Endothelial cell of umbilical vein (primary cell): ENCODE measurements around the gene MFSD6. TPM values are rescaled to one million over a fixed set of nuclear protein-coding genes. Genes with fewer than 3 reads are reported as not detected.

Source experiments
- BruUV-seq: library from RNA; stranded (reverse); fragments of 400-500 nt; replicated peaks from 2 replicates; lab custom pipeline; 2021; lab: Mats Ljungman, UMichigan
- CTCF ChIA-PET: fragments of 300-600, 350-600 bp; sonication (Branson Sonifier 250); formaldehyde crosslinking; loops from one replicate; lab custom pipeline; 2021; ENCODE audit warnings: antibody characterized with exemption, inconsistent platforms; lab: Charles Lee
- POLR2A ChIA-PET: fragments of 300-600, 350-600 bp; sonication (Branson Sonifier 250); formaldehyde crosslinking; loops from one replicate; lab custom pipeline; 2021; ENCODE audit warnings: antibody characterized with exemption, inconsistent platforms; lab: Charles Lee
- DNase-seq: peaks from one replicate; pipeline ENCODE4 v3.0.0-alpha.2; 2011; ENCODE audit warnings: low read depth, low spot score
- FAIRE-seq: peaks from 2 replicates; lab custom pipeline; 2011; peaks lifted over from hg19 to GRCh38; lab: Jason Lieb, UNC
- H2AFZ ChIP-seq: 2 replicates; pipeline ENCODE4 v1.6.0; 2012; ENCODE audit warnings: low read depth, low read length, control low read depth, inconsistent platforms
- H3K27ac ChIP-seq: 2 replicates; pipeline ENCODE4 v1.5.1; 2011; ENCODE audit warnings: low read depth, mild to moderate bottlenecking, control low read depth, low read length, moderate library complexity; ENCODE audit not compliant: insufficient read depth
- H3K27me3 ChIP-seq, 2 experiments: 2 replicates each; pipeline versions ENCODE4 v1.6.0 to v1.6.1; 2011; ENCODE audit warnings: low read length in 2 of 2, mixed read lengths in 1 of 2; ENCODE audit not compliant: control insufficient read depth in 2 of 2, insufficient read depth in 2 of 2
- H3K36me3 ChIP-seq, 2 experiments: 2 replicates in 1 of 2; 3 replicates in 1 of 2; pipeline ENCODE4 v1.5.1; 2011; ENCODE audit warnings: low read length in 2 of 2, mild to moderate bottlenecking in 1 of 2, moderate library complexity in 1 of 2; ENCODE audit not compliant: control insufficient read depth in 2 of 2, insufficient read depth in 2 of 2; ENCODE audit errors: extremely low read depth in 1 of 2
- H3K4me1 ChIP-seq: 3 replicates; pipeline ENCODE4 v1.5.1; 2011; ENCODE audit warnings: mild to moderate bottlenecking, low read length; ENCODE audit not compliant: control insufficient read depth, insufficient read depth; ENCODE audit errors: extremely low read depth
- H3K4me2 ChIP-seq: 2 replicates; pipeline ENCODE4 v1.6.1; 2011; ENCODE audit warnings: low read length, control low read depth, mixed read lengths; ENCODE audit not compliant: insufficient read depth
- H3K4me3 ChIP-seq, 3 experiments: fragments of 200-600 bp in 1 of 3; sonication (generic), shearing (Covaris generic) in 1 of 3; replicated peaks in 1 of 3; 2 replicates each; pipeline ENCODE4 v1.5.1; 2011 to 2016; ENCODE audit warnings: control low read depth in 3 of 3, low read length in 3 of 3, mild to moderate bottlenecking in 2 of 3, inconsistent platforms in 1 of 3, low read depth in 1 of 3, moderate library complexity in 1 of 3; ENCODE audit not compliant: insufficient read depth in 1 of 3
- H3K79me2 ChIP-seq: 2 replicates; pipeline ENCODE4 v1.6.0; 2012; ENCODE audit warnings: low read length, inconsistent platforms; ENCODE audit not compliant: control insufficient read depth, insufficient read depth
- H3K9ac ChIP-seq: replicated peaks from 2 replicates; pipeline ENCODE3; 2011; ENCODE audit warnings: low read length, control low read depth; ENCODE audit not compliant: insufficient read depth; ENCODE audit errors: extremely low read depth
- H3K9me1 ChIP-seq: replicated peaks from 3 replicates; pipeline ENCODE4 v1.6.0; 2011; ENCODE audit warnings: mild to moderate bottlenecking, low read length; ENCODE audit not compliant: control insufficient read depth, insufficient read depth; ENCODE audit errors: extremely low read depth
- H3K9me3 ChIP-seq: replicated peaks from 2 replicates; pipeline ENCODE4 v1.5.1; 2012; ENCODE audit warnings: low read length, inconsistent platforms; ENCODE audit not compliant: control insufficient read depth, insufficient read depth
- H4K20me1 ChIP-seq: replicated peaks from 2 replicates; pipeline ENCODE3; 2011; ENCODE audit warnings: mild to moderate bottlenecking, low read length; ENCODE audit not compliant: control insufficient read depth, insufficient read depth; ENCODE audit errors: extremely low read depth
- EZH2 ChIP-seq: IDR thresholded peaks from 2 replicates; pipeline ENCODE4 v1.6.1; 2012; ENCODE audit warnings: borderline replicate concordance, low read depth, mild to moderate bottlenecking, moderate library complexity, low read length, inconsistent platforms; ENCODE audit not compliant: severe bottlenecking
- FOS ChIP-seq: IDR thresholded peaks from 2 replicates; pipeline ENCODE4 v1.6.1; 2011; ENCODE audit warnings: mild to moderate bottlenecking, low read length, moderate library complexity, borderline replicate concordance; ENCODE audit not compliant: insufficient read depth
- GATA2 ChIP-seq: IDR thresholded peaks from 2 replicates; pipeline ENCODE4 v1.7.0; 2011; ENCODE audit warnings: low read depth, mild to moderate bottlenecking, moderate library complexity, mixed read lengths, low read length; ENCODE audit not compliant: insufficient read length, insufficient read depth
- JUN ChIP-seq: IDR thresholded peaks from 2 replicates; pipeline ENCODE4 v1.6.1; 2011; ENCODE audit warnings: borderline replicate concordance, low read depth; ENCODE audit not compliant: insufficient read length, insufficient read depth
- MYC ChIP-seq: IDR thresholded peaks from one replicate; pipeline ENCODE4 v1.6.1; 2011; ENCODE audit warnings: mild to moderate bottlenecking, low read depth, low read length
- POLR2A ChIP-seq: IDR thresholded peaks from 2 replicates; pipeline ENCODE4 v1.6.1; 2012; ENCODE audit warnings: low read depth, mild to moderate bottlenecking, control low read depth, low read length
- POLR2AphosphoS5 ChIP-seq: IDR thresholded peaks from 2 replicates; pipeline ENCODE4 v1.6.1; 2012; ENCODE audit warnings: low read depth, mild to moderate bottlenecking, control low read depth, low read length, moderate library complexity; ENCODE audit not compliant: insufficient read depth
- dilution Hi-C: fragments of 300-500 bp; cut with MboI; formaldehyde crosslinking; loops from one replicate; pipeline ENCODE4 v1.15.0; 2019; ENCODE audit warnings: low sequenced_read_pairs; ENCODE audit not compliant: extremely low pct_ligation_motif_present
- intact Hi-C: fragments of 100-400 bp; cut with micrococcal nuclease; formaldehyde crosslinking; loops from one replicate; pipeline ENCODE4 v1.10.0; 2022
- polyA plus RNA-seq, 4 experiments: library from polyadenylated mRNA; depleted of rRNA in 3 of 4; stranded (reverse) in 3 of 4; unstranded in 1 of 4; fragments of >200 nt; gene quantifications; 2 replicates each; pipeline versions ENCODE4 v1.2.1 to v1.2.3, GENCODE V29; 2011 to 2012; ENCODE audit warnings: missing spikeins in 1 of 4
- total RNA-seq: library from RNA; stranded (reverse); gene quantifications from 2 replicates; pipeline ENCODE4 v1.2.3, GENCODE V29; 2021
- TF ChIP-seq, protein P1 (sequence below), 2 donors: IDR thresholded peaks; 1 replicate in 1 of 2; 2 replicates in 1 of 2; pipeline ENCODE4 v1.5.1; 2011; ENCODE audit warnings: low read length in 2 of 2, mild to moderate bottlenecking in 2 of 2, moderate library complexity in 2 of 2, control low read depth in 1 of 2, inconsistent platforms in 1 of 2, low read depth in 1 of 2; ENCODE audit not compliant: insufficient read depth in 1 of 2; ENCODE audit errors: extremely low read depth in 1 of 2
- TF ChIP-seq, protein P2 (sequence below): IDR thresholded peaks from 2 replicates; pipeline ENCODE4 v1.6.1; 2011; ENCODE audit not compliant: insufficient read depth, insufficient read length

MFSD6 gene
- total and polyA plus RNA-seq, 2 donors (not counting 3 experiments of a cell fraction or from before 2014, with no cell fraction given) = 4.3 to 4.5 TPM

DNA sequence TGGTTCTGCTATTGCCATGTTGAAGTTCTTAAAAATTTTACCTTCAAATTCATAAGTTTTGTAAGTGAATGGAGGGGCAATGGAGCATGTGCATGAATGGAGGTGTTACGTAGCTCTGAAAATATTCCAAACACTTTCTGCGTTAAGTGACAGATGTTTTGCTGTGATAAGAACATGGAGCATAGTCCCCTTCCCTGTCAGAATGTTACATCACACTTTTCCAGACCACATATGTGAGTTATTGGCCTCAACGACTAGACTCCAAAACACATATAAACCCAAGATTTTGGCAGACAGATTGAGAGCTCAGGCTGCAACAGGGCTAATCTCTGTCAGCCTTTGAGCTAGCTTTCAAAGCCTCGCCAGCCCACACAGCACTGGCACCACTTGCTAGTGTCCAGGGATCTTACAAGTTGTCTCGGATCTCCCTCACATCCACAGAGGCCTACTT is 27.2 kb upstream of the MFSD6 start:
- ChIA-PET POLR2A (no interaction called here), CTCF (interaction anchor here (0.6 to 3.5 kb wide), 2 partner anchors 130 to 182 kb away, joined by 3 to 35 read pairs; no protein-coding TSS in a partner anchor)
- no peaks in the 10 kb centered on the region for H3K9me3 ChIP-seq
- BruUV-seq = no TSS peak
- H3K27me3 ChIP-seq = peaks cover 0 to 4% of the 10 kb centered on the region in 2 experiments
- intact Hi-C loops (no loop called here), dilution Hi-C loops (no loop called here)
- no peak for DNase-seq
- TF ChIP-seq POLR2A (no peak), JUN (no peak), POLR2AphosphoS5 (no peak), MYC (no peak), EZH2 (no peak), GATA2 (no peak), FOS (no peak)
- TF ChIP-seq, protein P1, sequence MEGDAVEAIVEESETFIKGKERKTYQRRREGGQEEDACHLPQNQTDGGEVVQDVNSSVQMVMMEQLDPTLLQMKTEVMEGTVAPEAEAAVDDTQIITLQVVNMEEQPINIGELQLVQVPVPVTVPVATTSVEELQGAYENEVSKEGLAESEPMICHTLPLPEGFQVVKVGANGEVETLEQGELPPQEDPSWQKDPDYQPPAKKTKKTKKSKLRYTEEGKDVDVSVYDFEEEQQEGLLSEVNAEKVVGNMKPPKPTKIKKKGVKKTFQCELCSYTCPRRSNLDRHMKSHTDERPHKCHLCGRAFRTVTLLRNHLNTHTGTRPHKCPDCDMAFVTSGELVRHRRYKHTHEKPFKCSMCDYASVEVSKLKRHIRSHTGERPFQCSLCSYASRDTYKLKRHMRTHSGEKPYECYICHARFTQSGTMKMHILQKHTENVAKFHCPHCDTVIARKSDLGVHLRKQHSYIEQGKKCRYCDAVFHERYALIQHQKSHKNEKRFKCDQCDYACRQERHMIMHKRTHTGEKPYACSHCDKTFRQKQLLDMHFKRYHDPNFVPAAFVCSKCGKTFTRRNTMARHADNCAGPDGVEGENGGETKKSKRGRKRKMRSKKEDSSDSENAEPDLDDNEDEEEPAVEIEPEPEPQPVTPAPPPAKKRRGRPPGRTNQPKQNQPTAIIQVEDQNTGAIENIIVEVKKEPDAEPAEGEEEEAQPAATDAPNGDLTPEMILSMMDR (IDR thresholded peaks at IDR 0.05; ENCODE audit: extremely low read depth in 1 of 2, insufficient read depth in 1 of 2, low read depth in 1 of 2, low read length in 2 of 2) = no peak
- TF ChIP-seq, protein P2, sequence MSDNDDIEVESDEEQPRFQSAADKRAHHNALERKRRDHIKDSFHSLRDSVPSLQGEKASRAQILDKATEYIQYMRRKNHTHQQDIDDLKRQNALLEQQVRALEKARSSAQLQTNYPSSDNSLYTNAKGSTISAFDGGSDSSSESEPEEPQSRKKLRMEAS = no peak
- no peaks in the 10 kb centered on the region for H4K20me1 ChIP-seq
- H2AFZ ChIP-seq = no peak overlapping the region
- no peaks in the 10 kb centered on the region for H3K9me1 ChIP-seq
- no peaks in the 10 kb centered on the region for H3K36me3 ChIP-seq
- no peaks in the 10 kb centered on the region for H3K4me1 ChIP-seq
- H3K9ac ChIP-seq = no peak overlapping the region
- FAIRE-seq = no peak
- no peak overlapping the region for H3K27ac ChIP-seq
- no peaks in the 10 kb centered on the region for H3K79me2 ChIP-seq
- no peak overlapping the region for H3K4me2 ChIP-seq
- no peak overlapping the region for H3K4me3 ChIP-seq
